Activated naive CD8-positive, alpha-beta T cell (primary cell): Measurements from ENCODE around the gene GBX1.

Source experiments
- H3K27ac Mint-ChIP-seq: one replicate; pipeline ENCODE4 v1.8.0; 2021; ENCODE audit warnings: mixed read lengths
- H3K27me3 Mint-ChIP-seq: one replicate; pipeline ENCODE4 v1.8.0; 2021; ENCODE audit warnings: mixed read lengths
- H3K36me3 Mint-ChIP-seq: one replicate; pipeline ENCODE4 v1.8.0; 2021; ENCODE audit warnings: mixed read lengths
- H3K4me1 Mint-ChIP-seq: one replicate; pipeline ENCODE4 v1.8.0; 2021; ENCODE audit warnings: low read depth, mixed read lengths
- H3K4me3 Mint-ChIP-seq: one replicate; pipeline ENCODE4 v1.8.0; 2021; ENCODE audit warnings: mild to moderate bottlenecking, mixed read lengths
- H3K9me3 Mint-ChIP-seq: one replicate; pipeline ENCODE4 v1.8.0; 2021; ENCODE audit warnings: low read depth, mixed read lengths

GBX1 gene

DNA sequence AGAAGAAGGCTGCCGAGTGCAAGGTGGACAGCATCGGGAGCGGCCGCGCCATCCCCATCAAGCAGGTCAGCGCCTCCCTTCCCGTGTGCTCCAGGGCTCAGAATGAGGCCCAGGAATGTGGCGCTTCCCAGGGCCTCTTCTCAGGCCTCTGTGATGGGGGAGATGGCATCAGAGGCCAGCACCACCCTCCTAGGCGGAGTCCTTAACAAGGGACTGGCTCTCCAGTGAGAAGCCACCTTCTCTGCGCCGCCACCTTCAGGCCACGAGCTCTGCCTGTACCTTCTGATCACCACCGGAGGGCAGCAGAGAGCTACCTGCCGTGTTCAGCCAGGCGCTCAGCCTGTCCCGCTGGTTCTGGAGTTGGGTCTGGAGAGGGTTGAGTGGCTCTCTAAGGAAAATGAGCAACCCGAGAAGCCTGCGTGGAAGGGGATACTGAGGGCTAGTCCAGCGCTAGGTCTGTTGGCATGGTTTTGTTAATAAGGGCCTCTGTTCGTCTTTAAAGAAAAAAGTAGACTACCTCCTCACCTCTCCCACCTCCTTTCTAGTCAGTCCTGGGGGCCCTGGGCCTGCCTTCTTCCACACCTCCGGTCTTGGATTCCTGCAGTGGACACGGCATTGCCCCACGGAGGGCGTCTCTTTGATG, 43.6 kb downstream of the GBX1 start:
- no peak overlapping the region for H3K4me3 Mint-ChIP-seq
- H3K27me3 Mint-ChIP-seq = no peaks in the 10 kb centered on the region
- H3K36me3 Mint-ChIP-seq = peaks cover 4% of the 10 kb centered on the region
- no peaks in the 10 kb centered on the region for H3K9me3 Mint-ChIP-seq
- no peak overlapping the region for H3K27ac Mint-ChIP-seq
- H3K4me1 Mint-ChIP-seq = peaks cover 5% of the 10 kb centered on the region

DNA sequence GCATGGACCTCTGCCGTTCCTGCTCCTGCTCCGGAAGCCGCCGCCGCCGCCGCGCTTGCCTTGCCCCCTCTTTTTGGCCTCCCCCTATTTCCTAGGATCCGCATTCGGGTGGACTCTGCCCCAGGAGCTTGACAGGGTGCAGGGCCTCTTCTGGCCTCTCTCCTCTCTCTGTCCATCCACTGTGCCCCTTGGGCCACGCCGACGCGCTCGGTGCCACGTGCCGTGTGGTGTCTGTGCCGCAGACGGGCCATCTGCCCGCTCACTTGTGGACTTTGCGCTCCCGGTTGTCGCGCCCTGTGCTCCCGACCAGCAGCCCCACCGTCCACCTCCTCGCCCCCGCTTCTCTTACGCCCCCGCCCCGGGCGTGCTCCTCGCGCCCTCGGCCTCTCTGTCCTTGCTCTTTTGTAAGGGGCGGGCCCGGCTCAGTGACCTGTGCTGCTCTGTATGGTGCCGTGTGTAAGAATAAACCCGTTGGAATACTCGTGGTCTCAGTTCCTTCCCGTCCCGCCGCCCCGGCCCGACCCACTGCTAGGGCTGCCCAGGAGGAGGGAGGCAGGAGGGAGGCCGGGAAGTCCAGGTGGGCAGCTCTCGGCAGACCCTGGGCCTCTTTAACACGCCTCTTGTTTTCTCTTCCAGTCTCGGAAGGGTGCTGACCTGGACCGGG, 44.2 kb downstream of the GBX1 start:
- Mint-ChIP-seq H3K27me3 (no peaks in the 10 kb centered on the region), H3K4me3 (no peak overlapping the region), H3K4me1 (peaks cover 8% of the 10 kb centered on the region), H3K36me3 (peaks cover 4% of the 10 kb centered on the region), H3K27ac (no peak overlapping the region), H3K9me3 (no peaks in the 10 kb centered on the region)

- H3K4me1 Mint-ChIP-seq = peaks cover 8% of the 10 kb centered on the region
- H3K27me3 Mint-ChIP-seq = no peaks in the 10 kb centered on the region
- H3K27ac Mint-ChIP-seq = no peak overlapping the region
- H3K4me3 Mint-ChIP-seq = no peak overlapping the region
- no peaks in the 10 kb centered on the region for H3K9me3 Mint-ChIP-seq
- peaks cover 4% of the 10 kb centered on the region for H3K36me3 Mint-ChIP-seq
These were observed 44.7 kb downstream of the GBX1 start for GRCh38 chr7:151122796-151123157.

GRCh38 chr7:151122276-151122675, 45.2 kb downstream of the GBX1 start:
- no peaks in the 10 kb centered on the region for H3K27me3 Mint-ChIP-seq
- H3K9me3 Mint-ChIP-seq = no peaks in the 10 kb centered on the region
- no peak overlapping the region for H3K4me3 Mint-ChIP-seq
- H3K27ac Mint-ChIP-seq = no peak overlapping the region
- H3K36me3 Mint-ChIP-seq = peaks cover 4% of the 10 kb centered on the region
- peaks cover 8% of the 10 kb centered on the region for H3K4me1 Mint-ChIP-seq

DNA sequence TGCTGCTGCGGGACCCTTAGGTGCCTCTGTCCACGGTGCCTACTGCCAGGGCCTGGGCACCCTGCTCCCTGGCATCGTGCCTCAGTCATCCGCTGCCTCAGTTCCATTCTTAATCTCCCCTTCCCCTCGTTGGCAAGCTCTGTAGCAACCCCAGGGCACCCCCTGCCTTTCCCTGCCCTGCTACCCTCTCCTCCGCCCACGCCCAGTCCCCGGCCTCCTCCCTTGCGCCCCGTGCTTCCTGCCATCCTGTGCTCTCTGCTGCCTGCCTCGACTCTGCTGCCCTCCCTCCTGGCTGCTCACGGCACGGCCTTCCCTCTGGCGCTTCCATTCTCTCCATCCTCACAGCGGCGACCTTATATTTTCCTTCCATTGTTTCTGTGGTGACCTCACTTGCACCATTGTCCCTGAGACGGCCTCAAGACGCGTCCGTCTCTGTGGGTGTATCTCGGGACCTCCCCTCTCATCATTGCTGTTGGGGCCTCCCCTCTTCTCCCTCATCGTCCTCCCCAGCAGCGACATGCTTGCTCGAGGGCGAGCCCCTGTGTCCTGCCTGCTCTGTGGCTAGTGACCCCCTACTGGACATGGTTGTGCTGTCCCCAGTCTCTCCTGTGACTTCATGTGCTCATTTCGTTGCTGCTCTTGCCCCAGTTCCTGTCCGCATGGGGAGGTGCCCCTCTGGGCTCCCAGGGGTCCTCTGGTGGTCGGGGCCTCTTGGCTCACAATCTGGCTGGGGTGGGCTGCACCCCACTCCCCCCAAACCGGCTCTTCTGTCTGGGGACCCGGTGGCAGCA, 45.9 kb downstream of the GBX1 start:
- H3K36me3 Mint-ChIP-seq = peaks cover 4% of the 10 kb centered on the region
- no peak overlapping the region for H3K4me3 Mint-ChIP-seq
- H3K27me3 Mint-ChIP-seq = no peaks in the 10 kb centered on the region

GRCh38 chr7:151120896-151121295, 46.6 kb downstream of the GBX1 start:
- Mint-ChIP-seq H3K4me3 (no peak overlapping the region), H3K27me3 (no peaks in the 10 kb centered on the region), H3K4me1 (peaks cover 9% of the 10 kb centered on the region), H3K27ac (no peak overlapping the region), H3K9me3 (no peaks in the 10 kb centered on the region), H3K36me3 (peaks cover 4% of the 10 kb centered on the region)

More for the DNA sequence above, 45.9 kb downstream of the GBX1 start:
- no peaks in the 10 kb centered on the region for H3K9me3 Mint-ChIP-seq
- no peak overlapping the region for H3K27ac Mint-ChIP-seq
- H3K4me1 Mint-ChIP-seq = peaks cover 8% of the 10 kb centered on the region

DNA sequence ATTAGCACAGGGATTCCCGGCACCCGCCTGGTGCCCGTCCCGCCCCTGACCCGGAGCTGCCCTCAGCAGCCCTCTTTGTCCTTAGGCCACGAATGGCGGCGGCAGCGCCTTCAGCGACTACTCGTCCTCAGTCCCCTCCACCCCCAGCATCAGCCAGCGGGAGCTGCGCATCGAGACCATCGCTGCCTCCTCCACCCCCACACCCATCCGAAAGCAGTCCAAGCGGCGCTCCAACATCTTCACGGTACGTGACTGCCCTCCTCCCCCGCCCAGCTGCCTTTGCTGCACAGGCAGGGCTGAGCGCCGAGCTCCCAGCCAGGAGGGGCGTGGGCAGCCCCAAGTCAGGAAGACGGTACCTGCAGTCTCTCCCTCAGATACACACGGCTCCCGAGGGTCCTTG, 47.6 kb downstream of the GBX1 start:
- Mint-ChIP-seq H3K27ac (no peak overlapping the region), H3K9me3 (no peaks in the 10 kb centered on the region), H3K27me3 (no peaks in the 10 kb centered on the region), H3K4me3 (no peak overlapping the region), H3K36me3 (peaks cover 4% of the 10 kb centered on the region), H3K4me1 (peaks cover 10% of the 10 kb centered on the region)

DNA sequence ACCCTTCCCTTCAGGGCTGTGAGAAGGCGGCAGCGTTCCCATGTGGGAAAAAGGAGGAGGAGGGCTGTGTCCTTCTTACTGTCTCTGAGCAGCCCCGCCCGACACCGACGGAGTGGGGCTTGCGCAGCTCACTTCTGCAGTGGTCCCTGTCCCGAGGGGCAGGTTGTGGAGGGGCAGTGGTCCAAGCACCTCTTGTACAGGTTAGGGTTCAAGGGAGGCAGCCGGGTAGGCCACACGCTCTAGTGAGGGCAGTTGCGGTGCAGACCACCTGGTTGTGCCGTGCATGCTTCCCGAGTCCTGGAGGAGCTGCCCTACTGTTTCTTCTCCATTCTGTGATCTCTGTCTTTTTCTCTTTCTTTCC, 48.5 kb downstream of the GBX1 start:
- Mint-ChIP-seq H3K27me3 (no peaks in the 10 kb centered on the region), H3K4me3 (no peak overlapping the region), H3K4me1 (peaks cover 10% of the 10 kb centered on the region), H3K9me3 (no peaks in the 10 kb centered on the region), H3K27ac (no peak overlapping the region), H3K36me3 (peaks cover 4% of the 10 kb centered on the region)

- H3K4me1 Mint-ChIP-seq = peaks cover 6% of the 10 kb centered on the region
- peak overlapping the region; percentile 30 for H3K4me3 Mint-ChIP-seq
- H3K9me3 Mint-ChIP-seq = no peaks in the 10 kb centered on the region
- no peak overlapping the region for H3K27ac Mint-ChIP-seq
- H3K27me3 Mint-ChIP-seq = peaks cover 2% of the 10 kb centered on the region
- peaks cover 4% of the 10 kb centered on the region for H3K36me3 Mint-ChIP-seq
These were observed 49.1 kb downstream of the GBX1 start for GRCh38 chr7:151118108-151119054.

GRCh38 chr7:151117565-151117964, 49.9 kb downstream of the GBX1 start:
- Mint-ChIP-seq H3K9me3 (no peaks in the 10 kb centered on the region), H3K4me3 (peak overlapping the region; percentile 67), H3K36me3 (peaks cover 4% of the 10 kb centered on the region), H3K4me1 (peaks cover 6% of the 10 kb centered on the region), H3K27ac (peak overlapping the region; percentile 54), H3K27me3 (peaks cover 2% of the 10 kb centered on the region)

GRCh38 chr7:151116603-151117440, 50.7 kb downstream of the GBX1 start:
- Mint-ChIP-seq H3K36me3 (peaks cover 4% of the 10 kb centered on the region), H3K4me3 (peak overlapping the region; percentile 67), H3K27me3 (peaks cover 2% of the 10 kb centered on the region), H3K27ac (peak overlapping the region; percentile 54), H3K9me3 (no peaks in the 10 kb centered on the region), H3K4me1 (peaks cover 6% of the 10 kb centered on the region)

DNA sequence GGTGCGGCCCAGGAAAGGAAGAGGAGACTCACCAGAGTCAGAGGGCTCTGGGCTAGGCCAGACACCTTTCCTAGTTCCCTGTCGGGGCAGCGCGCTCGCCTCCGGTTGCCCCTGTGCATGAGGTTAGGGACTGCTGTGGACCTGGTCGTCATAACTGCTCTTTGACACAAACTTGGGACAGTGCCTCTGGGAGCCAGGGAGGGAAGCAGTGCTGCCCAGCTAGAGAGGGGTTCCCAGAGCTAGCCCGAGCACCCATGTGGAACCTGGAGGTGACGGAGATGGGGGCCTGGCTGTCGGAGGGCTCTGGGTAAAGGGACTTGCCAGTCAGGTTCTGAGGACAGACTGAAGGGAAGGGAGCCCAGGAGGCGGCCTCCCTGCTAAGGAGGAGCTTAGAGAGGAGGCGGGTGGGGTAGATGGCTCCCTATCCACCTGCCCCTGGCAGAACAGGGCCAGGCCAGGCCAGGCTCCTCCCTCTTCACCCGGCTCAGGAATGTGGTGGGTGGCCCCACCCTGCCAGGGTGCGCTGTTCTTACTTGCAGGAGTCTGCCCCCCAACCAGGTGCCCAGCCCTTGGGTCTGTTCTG, 51.6 kb downstream of the GBX1 start:
- H3K4me3 Mint-ChIP-seq = peak overlapping the region; percentile 69
- H3K9me3 Mint-ChIP-seq = no peaks in the 10 kb centered on the region
- no peaks in the 10 kb centered on the region for H3K36me3 Mint-ChIP-seq
- H3K4me1 Mint-ChIP-seq = peaks cover 8% of the 10 kb centered on the region
- H3K27me3 Mint-ChIP-seq = peaks cover 2% of the 10 kb centered on the region
- no peak overlapping the region for H3K27ac Mint-ChIP-seq

- H3K27ac Mint-ChIP-seq = no peak overlapping the region
- H3K36me3 Mint-ChIP-seq = no peaks in the 10 kb centered on the region
- peaks cover 4% of the 10 kb centered on the region for H3K27me3 Mint-ChIP-seq
- H3K4me3 Mint-ChIP-seq = peak overlapping the region; percentile 69
- H3K4me1 Mint-ChIP-seq = peaks cover 10% of the 10 kb centered on the region
- no peaks in the 10 kb centered on the region for H3K9me3 Mint-ChIP-seq
These were observed 52.2 kb downstream of the GBX1 start for GRCh38 chr7:151115121-151115835.
